Choroid plexus epithelial cell (primary cell): ENCODE data around the gene YJU2.

ENCODE experiments used
- DNase-seq: peaks from one replicate; pipeline ENCODE4 v3.0.0-alpha.2; 2010; ENCODE audit warnings: low read depth
- H3K4me3 ChIP-seq: 2 replicates; pipeline ENCODE4 v1.5.1; 2011; ENCODE audit warnings: low read depth, mild to moderate bottlenecking, control low read depth, low read length, moderate library complexity
- TF ChIP-seq, protein P1 (sequence below): conservative IDR thresholded peaks from 2 replicates; pipeline ENCODE4 v1.5.1; 2011; ENCODE audit warnings: low read depth, mild to moderate bottlenecking, control low read depth, inconsistent platforms, low read length, moderate library complexity

Gene YJU2

DNA sequence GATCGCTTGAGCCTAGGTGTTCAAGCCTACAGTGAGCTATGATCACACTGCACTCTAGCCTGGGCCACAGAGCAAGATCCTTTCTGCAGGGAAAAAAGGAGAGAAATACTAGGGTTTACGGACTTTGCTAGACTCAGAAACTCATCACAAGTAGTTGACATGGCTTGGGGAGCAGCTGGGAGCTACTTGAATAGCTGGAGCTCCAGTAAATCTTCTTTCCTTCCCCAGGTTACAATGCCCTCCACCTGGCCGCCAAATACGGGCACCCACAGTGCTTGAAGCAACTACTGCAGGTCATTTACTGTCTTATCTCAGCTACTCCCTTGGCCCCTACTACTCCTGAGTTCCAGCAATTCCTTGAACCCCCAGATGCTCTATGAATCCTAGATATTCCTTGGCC, 45.1 kb upstream of the YJU2 start:
- TF ChIP-seq, protein P1, sequence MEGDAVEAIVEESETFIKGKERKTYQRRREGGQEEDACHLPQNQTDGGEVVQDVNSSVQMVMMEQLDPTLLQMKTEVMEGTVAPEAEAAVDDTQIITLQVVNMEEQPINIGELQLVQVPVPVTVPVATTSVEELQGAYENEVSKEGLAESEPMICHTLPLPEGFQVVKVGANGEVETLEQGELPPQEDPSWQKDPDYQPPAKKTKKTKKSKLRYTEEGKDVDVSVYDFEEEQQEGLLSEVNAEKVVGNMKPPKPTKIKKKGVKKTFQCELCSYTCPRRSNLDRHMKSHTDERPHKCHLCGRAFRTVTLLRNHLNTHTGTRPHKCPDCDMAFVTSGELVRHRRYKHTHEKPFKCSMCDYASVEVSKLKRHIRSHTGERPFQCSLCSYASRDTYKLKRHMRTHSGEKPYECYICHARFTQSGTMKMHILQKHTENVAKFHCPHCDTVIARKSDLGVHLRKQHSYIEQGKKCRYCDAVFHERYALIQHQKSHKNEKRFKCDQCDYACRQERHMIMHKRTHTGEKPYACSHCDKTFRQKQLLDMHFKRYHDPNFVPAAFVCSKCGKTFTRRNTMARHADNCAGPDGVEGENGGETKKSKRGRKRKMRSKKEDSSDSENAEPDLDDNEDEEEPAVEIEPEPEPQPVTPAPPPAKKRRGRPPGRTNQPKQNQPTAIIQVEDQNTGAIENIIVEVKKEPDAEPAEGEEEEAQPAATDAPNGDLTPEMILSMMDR: no peak
- H3K4me3 ChIP-seq: no peak overlapping the region
- no peak for DNase-seq

DNA sequence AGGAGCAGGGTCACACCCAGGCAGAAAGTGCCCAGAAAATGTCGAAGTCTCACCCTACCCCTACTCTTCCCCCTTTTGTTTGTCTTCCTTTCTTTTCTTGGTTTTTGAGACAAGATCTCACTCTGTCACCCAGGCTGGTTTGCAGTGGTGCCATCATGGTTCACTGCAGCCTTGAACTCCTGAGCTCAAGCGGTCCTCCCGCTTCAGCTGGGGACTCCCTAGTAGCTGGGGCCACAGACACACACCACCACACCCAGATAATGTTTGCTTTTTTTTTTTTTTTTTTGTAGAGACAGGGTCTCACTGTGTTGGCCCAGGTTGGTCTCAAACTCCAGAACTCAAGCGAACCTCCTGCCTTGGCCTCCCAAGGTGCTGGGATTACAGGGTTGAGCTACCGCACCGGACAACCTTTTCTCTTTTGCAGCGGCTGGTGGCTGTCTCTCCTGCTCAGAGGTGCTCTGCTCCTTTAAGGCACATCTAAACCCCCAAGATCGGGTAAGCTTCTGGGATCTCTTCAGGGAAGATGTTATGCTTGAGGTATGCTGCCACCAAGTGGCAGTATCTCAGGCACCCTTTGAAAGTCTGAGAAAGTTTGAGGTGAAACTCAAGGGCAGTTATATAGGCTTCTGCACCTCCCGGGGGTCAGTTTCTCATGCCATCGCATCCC, 39.9 kb upstream of the YJU2 start:
- DNase-seq: peak; percentile 71
- no peak overlapping the region for H3K4me3 ChIP-seq
- TF ChIP-seq, protein P1: peak; percentile 58

DNA sequence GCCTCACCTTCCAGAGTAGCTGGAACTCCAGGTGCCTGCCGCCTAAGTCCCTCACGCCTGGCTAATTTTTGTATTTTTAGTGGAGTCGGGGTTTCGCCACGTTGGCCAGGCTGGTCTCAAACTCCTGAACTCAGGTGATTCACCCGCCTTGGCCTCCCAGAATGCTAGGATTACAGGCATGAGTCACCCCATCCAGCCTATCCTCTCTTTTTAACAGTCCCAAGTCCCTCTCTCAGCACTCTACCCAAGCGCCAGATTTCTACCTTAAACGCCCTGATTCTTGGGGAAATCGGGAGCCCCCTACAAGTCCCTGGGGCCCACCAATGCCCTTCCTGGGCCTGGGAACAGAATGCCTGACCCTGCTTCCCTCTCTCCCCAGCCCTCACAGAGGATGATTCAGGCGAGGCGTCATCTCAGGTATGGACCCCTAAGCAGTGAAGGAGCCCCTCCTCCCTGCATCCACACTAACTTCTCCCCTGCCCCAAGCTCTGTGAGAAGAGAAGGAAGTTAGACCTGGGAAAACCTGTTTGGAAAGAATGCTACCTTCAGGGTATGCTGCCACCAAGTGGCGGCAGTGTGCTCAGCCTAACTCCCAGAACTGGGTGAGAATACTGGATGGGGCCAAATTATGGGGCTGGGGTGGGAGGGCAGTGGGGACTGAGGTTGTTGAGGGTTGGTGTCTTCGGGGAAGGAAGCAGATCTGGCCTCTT, 38.3 kb upstream of the YJU2 start:
- peak; percentile 48 for DNase-seq
- TF ChIP-seq, protein P1: peak; percentile 76
- H3K4me3 ChIP-seq: no peak overlapping the region

DNA sequence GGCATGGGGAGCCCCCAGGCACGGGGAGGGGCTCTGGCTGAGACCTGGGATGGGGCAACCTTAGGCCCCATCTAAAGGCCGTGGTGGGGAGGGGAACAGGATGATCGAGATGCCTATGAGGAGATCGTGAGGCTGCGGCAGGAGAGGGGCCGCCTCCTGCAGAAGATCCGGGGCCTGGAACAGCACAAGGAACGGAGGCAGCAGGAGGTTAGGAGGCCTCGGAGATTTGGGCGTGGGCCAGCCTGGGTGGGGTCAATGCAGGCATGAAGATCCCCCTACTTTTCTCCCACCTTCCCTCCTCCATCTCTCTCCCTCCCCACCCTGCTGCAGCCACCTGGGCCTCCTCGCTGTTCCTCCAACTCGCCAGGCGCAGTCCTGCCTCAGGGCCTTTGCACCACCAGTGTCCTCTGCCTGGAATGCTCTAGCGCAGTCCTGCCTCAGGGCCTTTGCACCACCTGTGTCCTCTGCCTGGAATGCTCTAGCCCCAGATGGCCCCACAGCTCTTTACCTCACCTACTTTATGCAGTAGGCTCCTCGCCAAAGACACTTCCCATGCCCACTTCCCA, 36.6 kb upstream of the YJU2 start:
- TF ChIP-seq, protein P1: no peak

GRCh38 chr19:4213116-4213515, 33.8 kb upstream of the YJU2 start:
- H3K4me3 ChIP-seq: no peak overlapping the region
- no peak for DNase-seq
- TF ChIP-seq, protein P1: no peak

More for the DNA sequence above, 36.6 kb upstream of the YJU2 start:
- DNase-seq: no peak
- H3K4me3 ChIP-seq: no peak overlapping the region

DNA sequence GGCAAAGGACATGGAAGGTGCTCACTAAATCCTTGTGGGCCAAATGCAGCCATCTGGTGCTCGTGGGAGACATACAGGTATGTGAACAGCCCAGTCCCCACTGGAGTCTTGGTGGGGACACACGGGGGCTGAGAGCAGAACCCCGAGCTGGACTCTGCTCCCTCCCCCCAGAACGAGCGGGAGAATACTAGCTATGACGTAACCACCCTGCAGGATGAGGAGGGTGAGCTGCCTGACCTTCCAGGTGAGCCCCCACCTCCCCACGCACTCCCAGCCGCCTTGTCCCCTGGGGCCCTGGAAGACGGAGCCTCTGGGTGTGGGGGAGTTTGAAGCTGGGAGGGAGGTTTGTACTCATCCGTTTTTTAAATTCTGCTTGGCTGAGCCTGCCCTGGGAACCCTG, 31.1 kb upstream of the YJU2 start:
- no peak overlapping the region for H3K4me3 ChIP-seq
- DNase-seq: no peak
- TF ChIP-seq, protein P1: no peak
